Endothelial cell of coronary artery (primary cell): ENCODE results near the gene SLC51A. TPM values are rescaled to one million over a fixed set of nuclear protein-coding genes. Genes with fewer than 3 reads are reported as not detected.

ENCODE experiments used
- total RNA-seq: library from RNA; depleted of rRNA; stranded (reverse); fragments of >200 nt; gene quantifications from 2 replicates; pipeline ENCODE4 v1.2.3, GENCODE V29; 2014

Gene SLC51A
- total RNA-seq: not detected in 2 replicates

DNA sequence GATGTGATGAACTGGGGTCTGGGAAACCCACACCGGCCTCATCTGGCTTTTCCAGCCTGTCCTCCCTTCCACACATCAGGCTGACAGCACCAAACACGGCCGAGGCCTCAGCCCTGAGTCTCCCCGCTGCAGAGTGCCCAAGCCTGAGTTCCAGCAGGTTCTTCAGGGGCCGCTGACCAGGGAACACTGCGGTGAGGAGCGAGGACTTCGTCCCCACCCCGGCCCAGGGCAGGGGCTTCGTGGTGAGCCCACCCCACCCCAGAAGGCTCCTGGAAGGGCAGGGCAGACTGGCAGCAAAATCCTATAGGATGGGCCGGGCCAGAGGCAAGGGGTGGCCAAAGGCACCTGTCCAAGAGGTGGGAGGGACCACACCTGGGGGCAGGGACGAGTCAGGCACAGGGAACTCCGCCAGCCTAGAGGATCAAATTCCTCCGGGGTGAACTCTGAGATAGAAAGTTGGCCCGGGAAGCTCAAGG, at the start of gene SLC51A:
SLC51A (plus strand) TSS at position 446 of the 476 bp plus-strand sequence. CDS start 179 bp downstream, outside the sequence.

DNA sequence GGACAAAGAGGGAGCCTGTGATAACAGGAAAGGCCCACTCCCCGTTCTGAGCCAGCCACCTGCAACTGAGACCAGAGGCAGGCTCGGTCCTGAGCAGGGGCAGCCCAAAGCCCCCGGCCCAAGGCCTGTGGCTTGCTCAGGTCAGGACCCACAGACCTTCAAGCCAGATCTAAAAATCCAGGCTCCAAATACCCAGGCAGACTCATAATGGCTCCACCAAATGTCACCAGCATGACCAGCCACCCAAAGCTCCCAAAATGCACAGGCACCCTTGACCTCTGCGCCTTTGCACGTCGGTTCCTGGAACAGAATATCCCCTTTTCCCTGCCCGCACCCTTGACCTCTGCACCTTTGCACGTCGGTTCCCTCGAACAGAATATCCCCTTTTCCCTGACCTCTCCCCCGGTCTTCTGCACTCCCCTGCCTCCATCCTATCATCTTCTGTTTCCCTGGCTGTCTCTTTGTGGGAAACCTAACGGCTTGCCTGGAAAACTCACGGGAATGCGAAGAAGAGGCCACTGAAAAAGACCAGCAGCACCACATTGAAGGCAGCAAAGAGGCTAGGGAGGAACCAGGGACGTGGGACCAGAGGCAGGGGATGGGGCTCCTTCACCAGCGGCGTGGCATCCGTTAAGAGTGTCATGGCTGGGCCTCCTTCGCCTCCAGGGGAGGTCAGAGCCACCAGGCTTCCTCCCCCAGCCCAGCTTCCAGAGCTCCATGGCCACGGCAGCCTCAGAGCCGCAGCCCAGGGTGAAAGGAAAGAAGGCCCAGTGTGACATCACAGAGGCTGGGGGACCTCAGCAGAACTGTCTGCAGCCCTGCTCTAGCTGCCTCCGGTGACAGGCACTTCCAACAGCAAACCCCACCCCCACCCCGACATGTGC, 5.4 kb upstream of the SLC51A start, which contains the start of gene ZDHHC19:
ZDHHC19 (minus strand) TSS at position 728 of the 884 bp plus-strand sequence; CDS start at position 643, 85 bp downstream.

Other genes starting within 250 kb of the SLC51A start
- gene TFRC, start 134.4 kb upstream of the SLC51A start, total RNA-seq: 224 and 228 TPM in 2 replicates
- gene ZDHHC19, start 5.1 kb upstream of the SLC51A start, total RNA-seq: not detected in 2 replicates
- 102 and 108 TPM in 2 replicates for gene PCYT1A, start 71.2 kb downstream of the SLC51A start, total RNA-seq
- 9.1 and 12.4 TPM in 2 replicates for gene DYNLT2B, start 101.7 kb downstream of the SLC51A start, total RNA-seq
- under 0.01 TPM in 1 of 2 replicates, not detected in the other for gene TM4SF19, start 121.9 kb downstream of the SLC51A start, total RNA-seq
- 15.6 and 20.8 TPM in 2 replicates for gene UBXN7, start 215.9 kb downstream of the SLC51A start, total RNA-seq